Suprapubic skin (tissue), 4 donors: ENCODE data around the gene BNC2. TPM values are rescaled to one million over a fixed set of nuclear protein-coding genes. Genes with fewer than 3 reads are reported as not detected.
A peak's percentile ranks its signal among the peaks of the same experiment; 100 is the strongest.

ENCODE experiments used
- DNase-seq, 2 donors: peaks; one replicate each; pipeline ENCODE4 v3.0.0-alpha.2; 2019; ENCODE audit warnings: low spot score in 2 of 2
- H3K27ac ChIP-seq: fragments of 200-600 bp; sonication (generic); one replicate; pipeline ENCODE4 v1.5.1; 2019
- H3K27me3 ChIP-seq: fragments of 200-600 bp; sonication (generic); one replicate; pipeline ENCODE4 v1.5.1; 2019
- H3K36me3 ChIP-seq: fragments of 200-600 bp; sonication (generic); one replicate; pipeline ENCODE4 v1.5.1; 2019
- H3K4me1 ChIP-seq: fragments of 200-600 bp; sonication (generic); one replicate; pipeline ENCODE4 v1.5.1; 2019
- H3K4me3 ChIP-seq: fragments of 200-600 bp; sonication (generic); one replicate; pipeline ENCODE4 v1.5.1; 2019; ENCODE audit warnings: mild to moderate bottlenecking
- H3K9me3 ChIP-seq: fragments of 200-600 bp; sonication (generic); one replicate; pipeline ENCODE4 v1.5.1; 2019
- CTCF ChIP-seq, 2 donors: fragments of 200-600 bp in 1 of 2; fragments of 450-650 bp in 1 of 2; sonication (generic) in 1 of 2; IDR thresholded peaks; one replicate each; pipeline ENCODE4 v1.5.1; 2016 to 2019; ENCODE audit warnings: antibody characterized with exemption in 2 of 2, mild to moderate bottlenecking in 1 of 2, moderate library complexity in 1 of 2
- EP300 ChIP-seq: sonication (generic); formaldehyde crosslinking; IDR thresholded peaks from one replicate; pipeline ENCODE4 v1.6.1; 2017; ENCODE audit warnings: antibody characterized with exemption
- POLR2A ChIP-seq, 2 donors: fragments of 450-650 bp; IDR thresholded peaks; one replicate each; pipeline ENCODE4 v1.6.1; 2017; ENCODE audit warnings: antibody characterized with exemption in 2 of 2, mild to moderate bottlenecking in 2 of 2, moderate library complexity in 2 of 2
- POLR2AphosphoS5 ChIP-seq, 3 donors: sonication (generic); formaldehyde crosslinking; IDR thresholded peaks; one replicate each; pipeline ENCODE4 v1.6.1; 2017; ENCODE audit warnings: antibody characterized with exemption in 3 of 3
- WGBS: methylation state at CpG from one replicate; pipeline ENCODE4 v1.1.5; 2018; 5-methylcytosine and 5-hydroxymethylcytosine counted together
- total RNA-seq, 4 donors: library from RNA; depleted of rRNA; stranded (reverse); fragments of >200 nt; gene quantifications; one replicate each; pipeline ENCODE4 v1.1.0, GENCODE V29; 2016

BNC2 gene
- total RNA-seq, 4 donors from 2014 or later: 6.5 to 12.3 (median 8.9) TPM

- no peaks in the 10 kb centered on the region for H3K4me1 ChIP-seq
- H3K27me3 ChIP-seq: no peaks in the 10 kb centered on the region
- H3K9me3 ChIP-seq: no peaks in the 10 kb centered on the region
- no peak overlapping the region for H3K27ac ChIP-seq
- H3K36me3 ChIP-seq: no peaks in the 10 kb centered on the region
- DNase-seq: no peak
- WGBS: 89% methylated on average over 8 of the region's 8 CpGs
- no peak for TF ChIP-seq POLR2AphosphoS5 (IDR thresholded peaks at IDR 0.05)
- no peak for TF ChIP-seq EP300
- no peak for TF ChIP-seq POLR2A (IDR thresholded peaks at IDR 0.05)
- no peak for TF ChIP-seq CTCF (IDR thresholded peaks at IDR 0.05)
- no peak overlapping the region for H3K4me3 ChIP-seq
Observed at GRCh38 chr9:16803648-16804047, 66.8 kb downstream of the BNC2 start.

DNA sequence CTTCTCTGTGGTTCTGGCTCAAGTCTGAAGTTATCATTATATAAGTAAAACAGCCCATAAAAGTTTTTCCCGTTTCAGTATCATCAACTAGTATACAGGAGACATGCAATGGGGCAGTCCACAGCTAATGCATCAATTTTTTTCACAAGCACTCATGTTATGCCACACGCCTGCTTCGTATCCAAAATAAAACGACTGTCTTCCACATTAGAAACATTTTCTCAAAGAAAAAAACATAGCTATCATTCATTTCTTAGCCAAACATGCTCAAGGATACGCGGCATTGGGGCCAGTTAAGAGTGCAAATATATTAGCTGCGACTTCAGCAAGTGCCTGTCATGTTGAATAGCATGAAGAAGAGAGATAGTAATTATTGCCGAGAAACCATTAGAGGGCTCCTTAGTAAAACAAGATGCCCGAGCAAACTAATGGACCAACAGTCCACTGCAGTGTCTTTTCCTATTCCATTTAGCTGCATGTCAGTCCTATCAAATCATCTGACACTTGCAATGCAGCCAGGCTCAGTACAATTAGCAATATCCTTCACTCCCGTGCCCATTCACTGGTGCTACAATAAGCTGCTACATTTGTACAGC is 68.5 kb downstream of the BNC2 start:
- H3K4me1 ChIP-seq: no peaks in the 10 kb centered on the region
- DNase-seq: no peak
- H3K9me3 ChIP-seq: no peaks in the 10 kb centered on the region
- H3K4me3 ChIP-seq: no peak overlapping the region
- 84% methylated on average over 10 of the region's 10 CpGs for WGBS
- TF ChIP-seq POLR2A (IDR thresholded peaks at IDR 0.05) (no peak), CTCF (IDR thresholded peaks at IDR 0.05) (no peak), EP300 (no peak), POLR2AphosphoS5 (IDR thresholded peaks at IDR 0.05) (no peak)
- no peaks in the 10 kb centered on the region for H3K27me3 ChIP-seq
- H3K27ac ChIP-seq: no peak overlapping the region
- no peaks in the 10 kb centered on the region for H3K36me3 ChIP-seq

DNA sequence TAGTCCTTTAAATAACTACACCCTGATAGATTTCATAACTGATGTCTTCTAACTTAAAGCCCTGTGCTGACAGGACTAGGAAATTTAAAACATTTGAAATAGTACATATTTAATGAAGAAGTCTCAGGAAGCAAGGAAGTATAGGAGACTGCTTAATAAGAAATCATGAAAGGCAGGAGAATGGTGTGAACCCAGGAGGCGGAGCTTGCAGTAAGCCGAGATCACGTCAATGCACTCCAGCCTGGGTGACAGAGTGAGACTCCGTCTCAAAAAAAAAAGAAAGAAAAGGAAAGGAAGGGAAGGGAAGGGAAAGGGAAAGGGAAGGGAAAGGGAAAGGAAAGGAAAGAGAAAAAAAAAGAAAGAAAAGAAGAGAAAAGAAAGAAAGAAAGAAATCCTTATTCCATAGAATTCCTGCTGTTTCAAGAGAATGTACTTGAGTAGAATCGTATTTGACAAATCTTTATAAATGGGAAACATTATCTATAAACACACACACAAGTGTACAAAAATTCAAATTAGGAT is 74.1 kb downstream of the BNC2 start:
- 93% methylated on average over 5 of the region's 5 CpGs for WGBS
- no peak overlapping the region for H3K27ac ChIP-seq
- no peak overlapping the region for H3K4me3 ChIP-seq
- H3K4me1 ChIP-seq: peaks cover 13% of the 10 kb centered on the region
- TF ChIP-seq POLR2A (IDR thresholded peaks at IDR 0.05): no peak
- no peak for TF ChIP-seq POLR2AphosphoS5 (IDR thresholded peaks at IDR 0.05)
- TF ChIP-seq CTCF (IDR thresholded peaks at IDR 0.05): no peak
- no peak for TF ChIP-seq EP300
- DNase-seq: no peak
- H3K36me3 ChIP-seq: no peaks in the 10 kb centered on the region
- H3K27me3 ChIP-seq: no peaks in the 10 kb centered on the region
- H3K9me3 ChIP-seq: no peaks in the 10 kb centered on the region

- Histone ChIP-seq H3K36me3 (no peaks in the 10 kb centered on the region), H3K27ac (peak overlapping the region; percentile 29), H3K9me3 (no peaks in the 10 kb centered on the region), H3K4me3 (no peak overlapping the region), H3K4me1 (peaks cover 13% of the 10 kb centered on the region), H3K27me3 (no peaks in the 10 kb centered on the region)
- peak in 1 of 2 donors; percentile 76 for DNase-seq
- TF ChIP-seq CTCF (IDR thresholded peaks at IDR 0.05): no peak
- TF ChIP-seq POLR2AphosphoS5 (IDR thresholded peaks at IDR 0.05): no peak
- TF ChIP-seq EP300: no peak
- TF ChIP-seq POLR2A (IDR thresholded peaks at IDR 0.05): no peak
- 65% methylated on average over 9 of the region's 9 CpGs for WGBS
Observed at GRCh38 chr9:16794871-16795639, 75.4 kb downstream of the BNC2 start.

GRCh38 chr9:16794103-16794502 is 76.4 kb downstream of the BNC2 start:
- 95% methylated on average over 4 of the region's 4 CpGs for whole genome bisulfite sequencing
- no peak for DNase-seq
- Histone ChIP-seq H3K27ac (no peak overlapping the region), H3K36me3 (no peaks in the 10 kb centered on the region), H3K27me3 (no peaks in the 10 kb centered on the region), H3K9me3 (no peaks in the 10 kb centered on the region), H3K4me1 (peaks cover 13% of the 10 kb centered on the region), H3K4me3 (no peak overlapping the region)
- TF ChIP-seq POLR2A (IDR thresholded peaks at IDR 0.05) (no peak), POLR2AphosphoS5 (IDR thresholded peaks at IDR 0.05) (no peak), CTCF (IDR thresholded peaks at IDR 0.05) (no peak), EP300 (no peak)
